Activated CD8-positive, alpha-beta T cell treated with anti-CD3 and anti-CD28 coated beads, Interleukin-2, amount 10 ng/mL, durations not matched to agents 7 days and 5 days (primary cell): ENCODE measurements around the gene ADD2. TPM values are rescaled to one million over a fixed set of nuclear protein-coding genes. Genes with fewer than 3 reads are reported as not detected.
A peak's percentile ranks its signal among the peaks of the same experiment; 100 is the strongest.

Experiments used
- ATAC-seq: fragments of 150-1000 bp; cut with Tn5 transposase; one replicate; pipeline ENCODE4 v1.10.0; 2021; ENCODE audit warnings: moderate library complexity
- CTCF ChIA-PET: fragments of 350-600 bp; sonication (Branson Sonifier 250); formaldehyde crosslinking; loops from one replicate; lab custom pipeline; 2021; ENCODE audit warnings: antibody characterized with exemption; lab: Charles Lee
- POLR2A ChIA-PET: fragments of 350-600 bp; sonication (Branson Sonifier 250); formaldehyde crosslinking; loops from one replicate; lab custom pipeline; 2021; ENCODE audit warnings: antibody characterized with exemption; lab: Charles Lee
- DNase-seq: peaks from one replicate; pipeline ENCODE4 v3.0.0-alpha.2; 2020
- H3K27ac Mint-ChIP-seq: one replicate; pipeline ENCODE4 v1.8.0; 2021; ENCODE audit warnings: mild to moderate bottlenecking, mixed read lengths
- H3K27me3 Mint-ChIP-seq: one replicate; pipeline ENCODE4 v1.8.0; 2021; ENCODE audit warnings: low read depth, mixed read lengths
- H3K36me3 Mint-ChIP-seq: one replicate; pipeline ENCODE4 v1.8.0; 2021; ENCODE audit warnings: low read depth, mixed read lengths
- H3K4me1 Mint-ChIP-seq: one replicate; pipeline ENCODE4 v1.8.0; 2021; ENCODE audit warnings: low read depth, mixed read lengths
- H3K4me3 Mint-ChIP-seq: one replicate; pipeline ENCODE4 v1.8.0; 2021; ENCODE audit warnings: mild to moderate bottlenecking, mixed read lengths
- H3K9me3 Mint-ChIP-seq: one replicate; pipeline ENCODE4 v1.8.0; 2022; ENCODE audit warnings: mixed read lengths; ENCODE audit not compliant: insufficient read depth
- total RNA-seq, 2 experiments: library from RNA; stranded (reverse); gene quantifications; one replicate each; pipeline ENCODE4 v1.2.3, GENCODE V29; 2021

ADD2 gene
- total RNA-seq, 2 experiments from 2014 or later: 12.8 to 14.2 TPM

DNA sequence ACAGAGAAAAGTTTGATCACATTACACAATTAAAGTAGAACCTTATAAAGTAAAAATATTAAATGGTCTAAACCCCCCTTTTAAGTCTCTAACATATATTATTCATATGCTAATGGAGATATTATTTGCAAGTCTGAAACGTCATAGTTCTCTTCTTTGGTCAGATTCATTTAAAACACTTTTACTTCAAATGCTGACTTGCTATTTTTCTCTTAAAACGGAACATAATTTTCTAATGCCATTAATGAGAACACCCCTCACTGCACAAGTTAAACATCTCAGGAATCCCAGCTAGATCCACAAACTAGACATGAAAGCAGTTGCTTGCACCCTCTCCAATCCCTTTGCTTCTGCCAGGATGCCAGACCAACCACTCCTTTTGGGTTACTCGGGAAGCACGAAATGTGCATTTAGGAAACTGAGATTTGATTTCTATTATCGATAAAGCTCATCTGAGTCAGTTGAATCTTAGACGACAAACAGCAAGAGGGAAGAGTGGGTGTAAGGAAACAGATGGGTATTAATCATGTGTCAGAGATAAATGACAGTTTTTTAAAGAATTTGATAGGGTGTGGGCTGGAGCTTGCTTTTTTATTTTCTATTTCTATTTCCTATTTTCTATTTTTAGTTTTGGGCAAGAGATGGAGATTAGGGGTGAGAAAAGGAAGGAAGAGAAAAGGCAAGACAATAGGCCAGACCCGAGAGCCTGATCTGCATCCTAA, 1.5 kb downstream of the ADD2 start:
- Mint-ChIP-seq H3K36me3 (no peaks in the 10 kb centered on the region), H3K9me3 (no peaks in the 10 kb centered on the region), H3K27me3 (peaks cover 41% of the 10 kb centered on the region), H3K4me3 (peak overlapping the region; percentile 75), H3K27ac (no peak overlapping the region), H3K4me1 (peaks cover 12% of the 10 kb centered on the region)
- ChIA-PET POLR2A (no interaction called here), CTCF (no interaction called here)
- DNase-seq (no peak), ATAC-seq (no peak)

GRCh38 chr2:70765507-70765906, 2.5 kb downstream of the ADD2 start:
- POLR2A ChIA-PET: no interaction called here
- Mint-ChIP-seq H3K27me3 (peaks cover 36% of the 10 kb centered on the region), H3K4me3 (no peak overlapping the region), H3K9me3 (no peaks in the 10 kb centered on the region), H3K36me3 (no peaks in the 10 kb centered on the region), H3K4me1 (peaks cover 12% of the 10 kb centered on the region), H3K27ac (no peak overlapping the region)
- CTCF ChIA-PET: no interaction called here
- no peak for ATAC-seq
- no peak for DNase-seq

DNA sequence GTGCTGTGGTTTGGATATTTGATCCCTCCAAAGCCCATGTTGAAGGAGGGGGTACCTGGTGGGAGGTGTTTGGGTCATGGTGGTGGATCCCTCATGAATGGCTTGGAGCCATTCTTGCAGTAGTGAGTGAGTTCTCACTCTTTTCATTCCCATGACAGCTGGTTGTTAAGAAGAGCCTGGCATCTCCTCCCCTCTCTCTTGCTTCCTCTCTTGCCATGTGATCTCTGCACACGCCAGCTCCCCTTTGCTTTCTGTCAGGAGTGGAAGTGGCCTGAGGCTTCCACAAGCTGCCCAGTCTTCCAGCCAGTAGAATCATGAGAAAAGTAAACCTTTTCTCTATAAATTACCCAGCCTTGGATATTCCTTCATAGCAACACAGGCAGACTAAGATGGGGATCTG, 8.6 kb downstream of the ADD2 start:
- ChIA-PET POLR2A (interaction anchor here (0.7 kb wide), 1 partner anchor 1413 kb away, joined by 3 read pairs; no protein-coding TSS in a partner anchor), CTCF (interaction anchor here (0.9 kb wide), 1 partner anchor 8 kb away, joined by 3 read pairs; the partner anchor contains the start of gene ADD2)
- Mint-ChIP-seq H3K4me3 (no peak overlapping the region), H3K27ac (no peak overlapping the region), H3K9me3 (no peaks in the 10 kb centered on the region), H3K27me3 (peaks cover 12% of the 10 kb centered on the region), H3K4me1 (no peaks in the 10 kb centered on the region), H3K36me3 (no peaks in the 10 kb centered on the region)
- DNase-seq (no peak), ATAC-seq (no peak)

GRCh38 chr2:70757966-70758365, 10.0 kb downstream of the ADD2 start:
- ChIA-PET CTCF (no interaction called here), POLR2A (no interaction called here)
- H3K36me3 Mint-ChIP-seq: no peaks in the 10 kb centered on the region
- DNase-seq: no peak
- H3K4me3 Mint-ChIP-seq: no peak overlapping the region
- no peak overlapping the region for H3K27ac Mint-ChIP-seq
- H3K4me1 Mint-ChIP-seq: no peaks in the 10 kb centered on the region
- ATAC-seq: no peak
- H3K9me3 Mint-ChIP-seq: no peaks in the 10 kb centered on the region
- peaks cover 12% of the 10 kb centered on the region for H3K27me3 Mint-ChIP-seq

DNA sequence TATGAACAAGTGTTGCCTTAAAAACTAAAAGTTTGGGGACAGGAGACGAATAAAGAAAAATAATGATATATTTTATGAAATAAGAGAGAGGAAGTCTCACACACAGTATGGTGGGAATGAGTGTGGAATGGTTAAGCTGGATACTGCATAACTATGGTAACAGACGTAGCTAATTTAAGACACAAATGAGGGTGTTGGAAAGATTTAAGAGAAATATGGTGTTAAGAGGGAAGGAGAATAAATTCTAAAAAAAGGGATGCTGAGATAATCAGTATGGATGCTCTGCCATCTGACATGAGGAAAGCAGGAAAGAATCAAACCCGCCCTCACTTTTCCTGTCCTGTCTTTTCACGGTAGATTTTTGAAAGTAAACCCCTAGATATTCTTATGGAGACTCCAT, 10.6 kb downstream of the ADD2 start:
- POLR2A ChIA-PET: no interaction called here
- H3K9me3 Mint-ChIP-seq: no peaks in the 10 kb centered on the region
- H3K36me3 Mint-ChIP-seq: no peaks in the 10 kb centered on the region
- ATAC-seq: no peak
- H3K27me3 Mint-ChIP-seq: peaks cover 12% of the 10 kb centered on the region
- H3K27ac Mint-ChIP-seq: no peak overlapping the region
- no peak overlapping the region for H3K4me3 Mint-ChIP-seq
- DNase-seq: no peak
- CTCF ChIA-PET: no interaction called here
- H3K4me1 Mint-ChIP-seq: no peaks in the 10 kb centered on the region

GRCh38 chr2:70756128-70756527, 11.9 kb downstream of the ADD2 start:
- Mint-ChIP-seq H3K27ac (no peak overlapping the region), H3K36me3 (no peaks in the 10 kb centered on the region), H3K4me1 (no peaks in the 10 kb centered on the region), H3K9me3 (no peaks in the 10 kb centered on the region), H3K27me3 (peaks cover 12% of the 10 kb centered on the region), H3K4me3 (no peak overlapping the region)
- ChIA-PET CTCF (no interaction called here), POLR2A (no interaction called here)
- ATAC-seq (no peak), DNase-seq (no peak)

- H3K9me3 Mint-ChIP-seq: no peaks in the 10 kb centered on the region
- no peak for DNase-seq
- no peaks in the 10 kb centered on the region for H3K36me3 Mint-ChIP-seq
- ATAC-seq: no peak
- H3K4me3 Mint-ChIP-seq: no peak overlapping the region
- CTCF ChIA-PET: no interaction called here
- no peak overlapping the region for H3K27ac Mint-ChIP-seq
- no peaks in the 10 kb centered on the region for H3K4me1 Mint-ChIP-seq
- H3K27me3 Mint-ChIP-seq: peaks cover 12% of the 10 kb centered on the region
- POLR2A ChIA-PET: no interaction called here
Observed at GRCh38 chr2:70753902-70754301, 14.1 kb downstream of the ADD2 start.

DNA sequence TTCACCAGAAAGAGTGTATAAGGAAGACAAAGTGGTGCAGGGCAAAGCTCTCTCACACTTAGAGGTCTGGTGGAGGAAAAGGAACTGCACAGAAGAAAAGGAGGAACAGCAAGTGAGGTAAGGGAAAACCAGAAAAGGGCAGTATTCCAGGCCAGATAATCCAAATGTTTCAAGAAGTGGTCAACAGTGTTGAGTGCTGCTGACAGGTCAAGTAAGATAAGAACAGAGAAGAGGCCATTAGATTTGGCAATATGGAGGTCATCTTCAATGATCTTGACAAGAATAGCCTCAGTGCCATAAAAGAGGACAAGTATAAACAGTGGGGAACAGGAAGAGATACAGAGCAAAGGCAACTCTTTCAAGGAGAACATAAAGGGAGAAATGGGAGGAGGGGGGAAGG, 15.0 kb downstream of the ADD2 start:
- POLR2A ChIA-PET: no interaction called here
- DNase-seq: no peak

GRCh38 chr2:70752396-70752795, 15.6 kb downstream of the ADD2 start:
- POLR2A ChIA-PET: no interaction called here
- DNase-seq (no peak), ATAC-seq (no peak)
- H3K36me3 Mint-ChIP-seq: no peaks in the 10 kb centered on the region
- H3K4me3 Mint-ChIP-seq: no peak overlapping the region
- peaks cover 4% of the 10 kb centered on the region for H3K27me3 Mint-ChIP-seq
- H3K9me3 Mint-ChIP-seq: no peaks in the 10 kb centered on the region
- CTCF ChIA-PET: no interaction called here
- no peaks in the 10 kb centered on the region for H3K4me1 Mint-ChIP-seq
- H3K27ac Mint-ChIP-seq: no peak overlapping the region

More for the DNA sequence above, 15.0 kb downstream of the ADD2 start:
- Mint-ChIP-seq H3K9me3 (no peaks in the 10 kb centered on the region), H3K27ac (no peak overlapping the region), H3K4me3 (no peak overlapping the region), H3K4me1 (no peaks in the 10 kb centered on the region), H3K27me3 (peaks cover 6% of the 10 kb centered on the region), H3K36me3 (no peaks in the 10 kb centered on the region)
- ATAC-seq: no peak
- CTCF ChIA-PET: no interaction called here

DNA sequence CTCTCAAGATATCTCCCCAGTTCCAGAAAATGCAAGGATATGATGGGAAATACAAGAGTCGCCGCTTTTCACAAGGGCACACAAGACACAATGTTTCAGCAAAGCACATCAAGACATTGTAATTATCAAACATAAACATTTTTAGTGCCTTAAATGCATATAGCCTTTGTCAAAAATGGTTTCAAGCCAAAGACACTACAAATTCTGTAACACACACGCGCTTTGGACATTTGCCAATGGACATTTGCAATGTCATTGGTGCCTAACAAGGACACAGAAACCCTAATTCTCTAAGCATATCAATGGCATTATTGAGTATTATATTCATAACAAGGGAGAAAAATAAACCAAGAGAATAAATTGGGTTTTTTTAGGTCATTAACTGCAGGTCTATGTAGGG, 16.1 kb downstream of the ADD2 start:
- Mint-ChIP-seq H3K9me3 (no peaks in the 10 kb centered on the region), H3K36me3 (no peaks in the 10 kb centered on the region), H3K4me1 (no peaks in the 10 kb centered on the region), H3K27me3 (peaks cover 2% of the 10 kb centered on the region), H3K27ac (no peak overlapping the region), H3K4me3 (no peak overlapping the region)
- POLR2A ChIA-PET: no interaction called here
- DNase-seq (no peak), ATAC-seq (no peak)
- CTCF ChIA-PET: interaction anchor here (0.9 kb wide), 1 partner anchor 17 kb away, joined by 3 read pairs; no protein-coding TSS in a partner anchor

DNA sequence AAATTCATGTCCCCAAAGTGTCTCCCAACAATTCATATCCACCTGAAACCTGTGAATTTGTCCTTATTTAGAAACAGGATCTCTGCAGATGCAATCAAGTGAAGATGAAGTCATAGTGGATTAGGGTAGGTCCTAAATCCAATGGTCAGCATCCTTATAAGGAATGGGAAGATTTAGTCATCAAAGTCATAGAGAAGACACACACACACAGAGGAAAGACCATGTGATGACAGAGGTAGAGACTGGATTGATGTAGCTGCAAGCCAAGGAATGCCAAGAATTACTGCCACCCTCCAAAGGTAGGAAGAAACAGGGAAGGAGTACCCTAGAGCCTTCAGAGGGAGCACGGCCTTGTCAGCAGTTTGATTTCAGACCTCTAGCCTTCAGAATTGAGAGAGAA, 17.7 kb downstream of the ADD2 start:
- ChIA-PET POLR2A (no interaction called here), CTCF (no interaction called here)
- no peaks in the 10 kb centered on the region for H3K27me3 Mint-ChIP-seq
- no peak for DNase-seq
- H3K4me3 Mint-ChIP-seq: no peak overlapping the region
- ATAC-seq: no peak
- H3K36me3 Mint-ChIP-seq: no peaks in the 10 kb centered on the region
- no peaks in the 10 kb centered on the region for H3K9me3 Mint-ChIP-seq
- H3K4me1 Mint-ChIP-seq: no peaks in the 10 kb centered on the region
- no peak overlapping the region for H3K27ac Mint-ChIP-seq

DNA sequence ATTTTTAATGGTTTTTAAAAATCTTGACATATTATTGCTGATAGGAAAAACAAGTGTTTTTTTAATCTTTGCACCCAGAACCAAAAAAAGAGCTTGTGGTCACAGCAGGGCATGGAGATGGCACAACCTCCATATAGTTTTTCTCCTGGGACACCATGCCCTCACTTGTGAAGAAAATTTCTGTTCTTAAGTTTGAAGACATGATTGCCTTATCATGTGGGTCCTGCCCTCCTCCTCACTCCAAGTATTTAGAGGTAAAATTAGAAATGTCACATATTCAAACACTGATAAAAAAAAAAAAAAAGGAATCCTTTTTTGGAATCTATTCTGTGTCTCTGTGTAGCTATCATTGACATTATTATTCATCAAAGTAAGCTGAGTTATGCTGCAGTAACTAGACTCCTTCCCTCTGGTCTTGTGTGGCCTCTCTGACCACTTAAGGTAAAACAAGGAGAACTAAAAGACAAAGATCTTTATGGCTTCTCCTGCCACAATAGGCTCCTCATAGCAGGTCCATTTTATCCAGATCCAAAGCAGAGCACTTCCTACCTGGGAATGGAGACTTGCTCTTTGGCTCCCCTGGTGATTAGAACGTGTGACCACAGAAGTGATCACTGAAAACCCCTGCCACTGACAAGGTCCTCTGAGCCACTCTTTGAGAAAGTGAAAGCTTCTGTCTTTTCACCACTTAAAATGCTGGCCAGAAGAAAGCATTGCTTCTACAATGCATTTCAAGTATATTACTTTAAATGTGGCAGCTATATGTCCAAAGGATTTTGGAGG, 19.8 kb downstream of the ADD2 start:
- Mint-ChIP-seq H3K27me3 (peaks cover 2% of the 10 kb centered on the region), H3K27ac (no peak overlapping the region), H3K4me1 (no peaks in the 10 kb centered on the region), H3K36me3 (no peaks in the 10 kb centered on the region), H3K4me3 (no peak overlapping the region), H3K9me3 (no peaks in the 10 kb centered on the region)
- DNase-seq: no peak
- POLR2A ChIA-PET: no interaction called here
- CTCF ChIA-PET: interaction anchor here (0.8 kb wide), 1 partner anchor 20 kb away, joined by 3 read pairs; no protein-coding TSS in a partner anchor
- ATAC-seq: no peak
